ENCODE results near the gene CNNM2.
A peak's percentile ranks its signal among the peaks of the same experiment; 100 is the strongest.
"Not testable (repeated sequence)": the region's sequence is repeated elsewhere in the genome, so short reads cannot be mapped to it uniquely, and the experiment has no call there.

Gene CNNM2

DNA sequence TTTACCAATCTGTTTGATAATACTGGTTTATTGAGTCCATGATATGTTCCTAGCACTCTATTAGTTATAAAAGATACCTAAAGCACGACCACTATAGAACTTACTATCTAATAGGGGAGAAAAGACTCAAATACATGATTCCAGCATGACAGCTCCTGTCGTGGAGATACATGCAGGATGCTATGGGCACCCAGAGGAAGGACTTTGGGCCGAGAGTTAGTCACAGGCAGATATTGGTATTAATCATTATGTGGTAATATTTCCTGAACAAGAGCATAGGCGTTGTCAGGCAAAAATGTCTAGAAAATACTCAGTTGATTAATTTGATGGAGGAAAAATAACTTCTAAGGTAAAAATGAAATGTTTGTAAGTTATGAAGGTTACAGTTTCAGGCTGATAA, 31.8 kb downstream of the CNNM2 start:
- no peak for TF ChIP-seq CTCF (IDR thresholded peaks at IDR 0.05; ENCODE audit: control insufficient read depth, extremely low read depth, insufficient read depth)
- DNase-seq (ENCODE audit: low read depth), result no peak

GRCh38 chr10:102951316-102951715, 33.2 kb downstream of the CNNM2 start:
- H3K4me3 ChIP-seq (ENCODE audit: low read depth, low read length), result no peak overlapping the region
- TF ChIP-seq CTCF (IDR thresholded peaks at IDR 0.05; ENCODE audit: control insufficient read depth, extremely low read depth, insufficient read depth), result no peak
- no peak for DNase-seq (ENCODE audit: low read depth)

More for the DNA sequence above, 31.8 kb downstream of the CNNM2 start:
- H3K4me3 ChIP-seq (ENCODE audit: low read depth, low read length), result no peak overlapping the region

DNA sequence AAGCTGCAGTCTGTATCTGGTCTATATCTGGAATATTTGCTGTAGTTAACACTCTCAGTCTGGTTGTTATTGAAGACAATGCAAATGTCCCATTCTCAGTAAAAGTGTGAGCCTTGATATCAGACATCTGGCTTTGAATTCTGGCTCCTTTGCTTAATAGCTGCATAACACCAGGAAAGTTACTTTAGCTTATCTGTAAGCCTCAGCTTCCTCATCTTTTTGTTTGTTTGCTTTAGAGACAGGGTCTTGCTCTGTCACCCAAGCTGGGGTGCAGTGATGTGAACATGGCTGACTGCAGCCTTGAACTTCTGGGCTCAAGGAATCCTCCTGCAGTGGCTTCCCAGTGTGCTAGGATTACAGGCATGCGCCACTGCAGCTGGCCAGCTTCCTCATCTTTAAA, 41.3 kb downstream of the CNNM2 start:
- no peak for TF ChIP-seq CTCF (IDR thresholded peaks at IDR 0.05; ENCODE audit: control insufficient read depth, extremely low read depth, insufficient read depth)
- DNase-seq (ENCODE audit: low read depth), result no peak
- H3K4me3 ChIP-seq (ENCODE audit: low read depth, low read length), result no peak overlapping the region

- no peak overlapping the region for H3K4me3 ChIP-seq (ENCODE audit: low read depth, low read length)
- TF ChIP-seq CTCF (IDR thresholded peaks at IDR 0.05; ENCODE audit: control insufficient read depth, extremely low read depth, insufficient read depth), result no peak
- DNase-seq (ENCODE audit: low read depth), result no peak
These were observed 42.1 kb downstream of the CNNM2 start for GRCh38 chr10:102960157-102960556.

GRCh38 chr10:102962267-102962666, 44.2 kb downstream of the CNNM2 start:
- TF ChIP-seq CTCF (IDR thresholded peaks at IDR 0.05; ENCODE audit: control insufficient read depth, extremely low read depth, insufficient read depth), result no peak
- DNase-seq (ENCODE audit: low read depth), result no peak
- no peak overlapping the region for H3K4me3 ChIP-seq (ENCODE audit: low read depth, low read length)

DNA sequence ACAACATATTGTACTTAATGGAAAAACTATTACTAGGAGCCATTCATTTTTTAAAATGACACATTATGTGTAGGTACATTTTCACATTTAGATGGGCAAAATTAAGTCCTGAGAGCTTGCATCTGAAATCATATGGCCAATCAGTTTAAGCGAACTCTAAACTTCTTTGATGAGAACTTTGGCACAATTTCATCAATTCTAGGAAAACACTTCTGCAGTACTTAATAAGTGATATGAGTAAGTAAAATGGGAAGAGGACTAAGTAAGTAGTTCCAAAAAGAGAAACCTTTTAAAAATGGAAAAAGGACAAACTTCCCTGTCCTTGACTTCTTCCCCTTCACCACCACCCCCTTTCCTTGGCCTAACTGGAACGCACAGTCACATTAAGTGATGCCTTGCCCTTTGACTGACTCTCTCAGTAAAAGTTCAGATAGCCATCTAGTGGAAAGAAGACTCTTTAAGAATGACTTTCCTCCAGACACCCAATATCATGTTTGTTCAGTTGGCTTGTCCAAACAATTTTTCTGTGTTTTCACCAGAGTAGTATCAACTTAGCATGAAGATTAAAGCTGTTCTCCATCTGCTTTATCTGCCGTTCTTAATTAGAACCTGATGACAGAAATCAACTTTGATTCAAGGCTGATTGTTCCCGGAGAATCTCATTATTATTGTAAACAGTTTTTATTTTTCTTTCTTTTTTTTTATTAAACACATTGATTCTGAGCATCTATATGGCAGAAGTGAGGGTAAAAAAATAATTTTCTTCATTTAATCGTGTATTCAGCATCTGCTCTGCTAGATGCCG, 45.1 kb downstream of the CNNM2 start:
- H3K4me3 ChIP-seq (ENCODE audit: low read depth, low read length), result no peak overlapping the region
- peak; percentile 21 for DNase-seq (ENCODE audit: low read depth)
- TF ChIP-seq CTCF (IDR thresholded peaks at IDR 0.05; ENCODE audit: control insufficient read depth, extremely low read depth, insufficient read depth), result no peak

GRCh38 chr10:102963756-102964025, 45.6 kb downstream of the CNNM2 start:
- no peak for DNase-seq (ENCODE audit: low read depth)
- no peak for TF ChIP-seq CTCF (IDR thresholded peaks at IDR 0.05; ENCODE audit: control insufficient read depth, extremely low read depth, insufficient read depth)
- H3K4me3 ChIP-seq (ENCODE audit: low read depth, low read length), result no peak overlapping the region

GRCh38 chr10:102964064-102964463, 46.0 kb downstream of the CNNM2 start:
- not testable (repeated sequence) for DNase-seq (ENCODE audit: low read depth); H3K4me3 ChIP-seq (ENCODE audit: low read depth, low read length)

Data from LNCaP clone FGC (cell line).